HEK293T (cell line): ENCODE data around the gene GSN.

Experiments
- CTCF ChIA-PET: fragments of 350-600 bp; formaldehyde crosslinking; extraction: SDS; loops from one replicate; lab custom pipeline; 2021; ENCODE audit warnings: antibody characterized with exemption, inconsistent platforms; lab: Yijun Ruan, JAX
- POLR2A ChIA-PET: fragments of 350-600 bp; formaldehyde crosslinking; extraction: SDS; loops from one replicate; lab custom pipeline; 2020; ENCODE audit warnings: antibody characterized with exemption, inconsistent platforms; lab: Yijun Ruan, JAX
- DNase-seq: peaks from one replicate; pipeline ENCODE4 v3.0.0; 2012; ENCODE audit warnings: mixed read lengths; ENCODE audit errors: extremely low spot score
- ARNT ChIP-seq: fragments of 450-650 bp; IDR thresholded peaks from 2 replicates; pipeline ENCODE4 v1.6.1; 2017; ENCODE audit warnings: mild to moderate bottlenecking
- BHLHE40 ChIP-seq: fragments of 450-650 bp; IDR thresholded peaks from 2 replicates; pipeline ENCODE4 v1.6.1; 2016; ENCODE audit warnings: mild to moderate bottlenecking, moderate library complexity, borderline replicate concordance
- CTBP1 ChIP-seq: fragments of 450-650 bp; IDR thresholded peaks from 2 replicates; pipeline ENCODE4 v1.6.1; 2016; ENCODE audit warnings: borderline replicate concordance
- ELF4 ChIP-seq: fragments of 450-650 bp; IDR thresholded peaks from 2 replicates; pipeline ENCODE4 v1.6.1; 2017; ENCODE audit warnings: antibody characterized with exemption
- FOXA1 ChIP-seq: fragments of 450-650 bp; IDR thresholded peaks from 2 replicates; pipeline ENCODE4 v1.6.1; 2016; ENCODE audit warnings: mild to moderate bottlenecking
- FOXK2 ChIP-seq: fragments of 450-650 bp; IDR thresholded peaks from 2 replicates; pipeline ENCODE4 v1.6.1; 2016; ENCODE audit warnings: mild to moderate bottlenecking
- FOXM1 ChIP-seq: fragments of 450-650 bp; IDR thresholded peaks from 2 replicates; pipeline ENCODE4 v1.6.1; 2017; ENCODE audit warnings: mild to moderate bottlenecking, borderline replicate concordance
- HDGF ChIP-seq: fragments of 450-650 bp; IDR thresholded peaks from 2 replicates; pipeline ENCODE4 v1.6.1; 2017; ENCODE audit warnings: antibody characterized with exemption, borderline replicate concordance
- L3MBTL2 ChIP-seq: fragments of 450-650 bp; conservative IDR thresholded peaks from 2 replicates; pipeline ENCODE4 v1.6.1; 2016; ENCODE audit warnings: mild to moderate bottlenecking
- LEF1 ChIP-seq: fragments of 450-650 bp; IDR thresholded peaks from 2 replicates; pipeline ENCODE4 v1.6.1; 2017; ENCODE audit warnings: mild to moderate bottlenecking, borderline replicate concordance
- NFRKB ChIP-seq: fragments of 450-650 bp; IDR thresholded peaks from 2 replicates; pipeline ENCODE4 v1.6.1; 2016; ENCODE audit warnings: mild to moderate bottlenecking, moderate library complexity
- SP1 ChIP-seq: fragments of 450-650 bp; IDR thresholded peaks from 2 replicates; pipeline ENCODE4 v1.6.1; 2017
- SUZ12 ChIP-seq: fragments of 450-650 bp; IDR thresholded peaks from 2 replicates; pipeline ENCODE4 v1.6.1; 2016; ENCODE audit warnings: mild to moderate bottlenecking
- TARDBP ChIP-seq: fragments of 450-650 bp; IDR thresholded peaks from 2 replicates; pipeline ENCODE4 v1.6.1; 2016
- ZNF384 ChIP-seq: fragments of 450-650 bp; IDR thresholded peaks from 2 replicates; pipeline ENCODE4 v1.6.1; 2016
- TF ChIP-seq, protein P1 (sequence below): fragments of 450-650 bp; IDR thresholded peaks from 2 replicates; pipeline ENCODE4 v1.6.1; 2016

The GSN gene

DNA sequence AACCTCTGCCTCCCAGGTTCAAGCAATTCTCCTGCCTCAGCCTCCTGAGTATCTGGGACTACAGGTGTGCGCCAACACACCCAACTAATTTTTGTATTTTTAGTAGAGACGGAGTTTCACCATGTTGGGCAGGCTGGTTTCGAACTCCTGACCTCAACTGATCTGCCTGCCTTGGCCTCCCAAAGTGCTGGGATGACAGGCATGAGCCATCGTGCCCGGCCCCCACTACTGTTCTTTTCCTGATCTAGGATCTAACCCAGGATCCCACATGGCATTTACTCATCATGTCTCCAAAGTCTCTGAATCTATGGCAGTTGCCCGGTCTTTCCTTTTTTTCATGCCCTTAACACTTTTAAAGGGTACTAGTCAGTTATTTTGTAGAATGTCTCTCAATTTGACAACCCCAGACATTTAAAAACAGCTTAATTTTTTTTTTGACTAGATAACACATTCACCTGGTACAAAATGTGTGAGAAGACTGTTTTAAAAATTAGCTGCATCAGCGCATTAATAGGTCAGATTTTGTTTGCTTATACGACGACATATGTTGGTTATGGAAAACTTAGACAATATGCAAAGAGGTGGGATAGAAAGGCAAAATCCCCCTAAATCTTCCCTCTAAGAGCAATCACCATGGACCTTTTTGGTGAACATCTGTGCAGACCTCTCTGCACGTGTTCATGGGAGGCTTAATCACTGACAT lies 55.6 kb downstream of the GSN start:
- DNase-seq, result no peak

GRCh38 chr9:121324316-121324715 lies 56.4 kb downstream of the GSN start:
- DNase-seq, result no peak
- TF ChIP-seq FOXA1 (no peak), NFRKB (no peak), SP1 (no peak), FOXM1 (no peak), L3MBTL2 (no peak), CTBP1 (no peak), BHLHE40 (no peak), TARDBP (no peak), FOXK2 (no peak), LEF1 (no peak), ARNT (no peak), ZNF384 (no peak), ELF4 (no peak), SUZ12 (no peak), HDGF (no peak)
- TF ChIP-seq, protein P1, sequence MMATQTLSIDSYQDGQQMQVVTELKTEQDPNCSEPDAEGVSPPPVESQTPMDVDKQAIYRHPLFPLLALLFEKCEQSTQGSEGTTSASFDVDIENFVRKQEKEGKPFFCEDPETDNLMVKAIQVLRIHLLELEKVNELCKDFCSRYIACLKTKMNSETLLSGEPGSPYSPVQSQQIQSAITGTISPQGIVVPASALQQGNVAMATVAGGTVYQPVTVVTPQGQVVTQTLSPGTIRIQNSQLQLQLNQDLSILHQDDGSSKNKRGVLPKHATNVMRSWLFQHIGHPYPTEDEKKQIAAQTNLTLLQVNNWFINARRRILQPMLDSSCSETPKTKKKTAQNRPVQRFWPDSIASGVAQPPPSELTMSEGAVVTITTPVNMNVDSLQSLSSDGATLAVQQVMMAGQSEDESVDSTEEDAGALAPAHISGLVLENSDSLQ, result no peak
- CTCF ChIA-PET, result no interaction called here
- POLR2A ChIA-PET, result no interaction called here

More for the DNA sequence above, 55.6 kb downstream of the GSN start:
- TF ChIP-seq CTBP1, result no peak
- TF ChIP-seq NFRKB, result no peak
- no peak for TF ChIP-seq FOXA1
- TF ChIP-seq ARNT, result no peak
- TF ChIP-seq TARDBP, result no peak
- TF ChIP-seq FOXM1, result no peak
- no peak for TF ChIP-seq SUZ12
- no peak for TF ChIP-seq FOXK2
- TF ChIP-seq, protein P1, result no peak
- no peak for TF ChIP-seq ZNF384
- no peak for TF ChIP-seq ELF4
- no peak for TF ChIP-seq SP1
- no peak for TF ChIP-seq LEF1
- no peak for TF ChIP-seq L3MBTL2
- TF ChIP-seq HDGF, result no peak
- CTCF ChIA-PET, result no interaction called here
- POLR2A ChIA-PET, result no interaction called here

GRCh38 chr9:121324755-121325154 lies 56.8 kb downstream of the GSN start:
- CTCF ChIA-PET, result no interaction called here
- DNase-seq, result no peak
- POLR2A ChIA-PET, result no interaction called here
- TF ChIP-seq ELF4 (no peak), CTBP1 (no peak), SUZ12 (no peak), ARNT (no peak), FOXA1 (no peak), BHLHE40 (no peak), ZNF384 (no peak), SP1 (no peak), NFRKB (no peak), FOXK2 (no peak), TARDBP (no peak), L3MBTL2 (no peak), HDGF (no peak), LEF1 (no peak)

DNA sequence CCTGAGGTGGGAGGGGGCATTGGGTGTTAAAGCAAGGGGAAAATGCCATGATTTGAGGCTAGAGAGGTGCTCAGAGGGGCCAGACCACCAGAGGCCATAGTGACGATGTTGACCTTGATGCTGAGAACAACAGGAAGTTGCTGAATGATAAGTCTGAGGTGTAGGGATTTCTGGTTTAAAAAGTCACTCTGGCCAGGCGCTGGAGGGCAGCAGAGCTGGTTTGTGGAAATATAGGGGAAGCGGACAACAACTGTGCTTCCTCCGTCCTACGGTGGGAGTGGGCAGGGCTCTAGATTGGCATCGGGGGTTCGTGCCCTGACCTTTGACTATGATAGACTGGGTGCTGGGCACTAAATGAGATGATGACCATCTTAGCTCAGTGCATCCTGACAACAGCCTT lies 57.4 kb downstream of the GSN start:
- CTCF ChIA-PET, result no interaction called here
- DNase-seq, result no peak
- POLR2A ChIA-PET, result no interaction called here
- TF ChIP-seq FOXA1 (no peak), CTBP1 (no peak), LEF1 (no peak), FOXM1 (no peak), TARDBP (no peak), NFRKB (no peak), SP1 (no peak), SUZ12 (no peak), ZNF384 (no peak), HDGF (no peak), ELF4 (no peak)
- TF ChIP-seq, protein P1, result no peak

DNA sequence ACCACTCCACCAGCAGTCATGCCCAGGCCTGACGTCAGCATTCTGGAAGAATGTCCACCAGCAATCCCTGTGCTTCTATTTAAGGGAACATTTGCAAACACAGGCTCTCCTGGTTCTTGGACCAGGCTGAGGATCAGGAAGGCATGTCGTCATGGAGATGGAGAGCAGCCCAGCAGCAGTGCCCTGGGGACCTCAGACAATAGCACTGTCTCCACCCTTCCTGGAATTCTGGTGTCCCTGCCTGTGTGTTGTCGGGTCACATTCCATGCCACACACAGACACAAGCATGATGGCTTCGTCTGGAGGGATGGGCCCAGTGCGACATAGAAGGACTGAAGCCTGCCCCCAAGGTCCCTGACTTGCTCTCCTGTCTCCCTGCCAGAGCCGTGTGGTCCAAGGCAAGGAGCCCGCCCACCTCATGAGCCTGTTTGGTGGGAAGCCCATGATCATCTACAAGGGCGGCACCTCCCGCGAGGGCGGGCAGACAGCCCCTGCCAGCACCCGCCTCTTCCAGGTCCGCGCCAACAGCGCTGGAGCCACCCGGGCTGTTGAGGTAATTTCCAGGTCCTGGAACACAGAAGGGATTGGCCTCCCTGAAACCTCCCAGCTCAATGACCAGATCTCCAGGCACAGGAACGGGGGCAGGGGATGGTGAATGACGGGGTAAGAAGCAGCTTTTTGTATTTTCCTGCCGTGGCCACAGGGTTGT lies 58.3 kb downstream of the GSN start:
- DNase-seq, result no peak
- ChIA-PET POLR2A (no interaction called here), CTCF (no interaction called here)
- no peak for TF ChIP-seq SUZ12
- TF ChIP-seq CTBP1, result no peak
- TF ChIP-seq, protein P1, result no peak
- no peak for TF ChIP-seq FOXM1
- TF ChIP-seq NFRKB, result no peak
- no peak for TF ChIP-seq BHLHE40
- TF ChIP-seq ARNT, result no peak
- no peak for TF ChIP-seq FOXK2
